Neuron (in vitro differentiated cells): Measurements from ENCODE around the gene AIFM1.

ENCODE experiments used
- H2AFZ ChIP-seq: one replicate; pipeline ENCODE4 v1.6.1; 2013; ENCODE audit warnings: low read depth, mild to moderate bottlenecking, inconsistent platforms, low read length, moderate library complexity
- H3K27me3 ChIP-seq: one replicate; pipeline ENCODE4 v1.6.1; 2013; ENCODE audit warnings: low read length; ENCODE audit not compliant: insufficient read depth
- H3K36me3 ChIP-seq: one replicate; pipeline ENCODE4 v1.6.1; 2013; ENCODE audit warnings: low read length; ENCODE audit not compliant: insufficient read depth
- H3K4me1 ChIP-seq: one replicate; pipeline ENCODE4 v1.6.1; 2013; ENCODE audit warnings: low read length; ENCODE audit not compliant: insufficient read depth
- H3K4me3 ChIP-seq: 2 replicates; pipeline ENCODE4 v1.5.1; 2013; ENCODE audit warnings: mild to moderate bottlenecking, low read length, moderate library complexity
- H3K9me3 ChIP-seq: one replicate; pipeline ENCODE4 v1.6.1; 2013; ENCODE audit warnings: low read length

The AIFM1 gene

GRCh38 chrX:130162094-130162735, 3.4 kb downstream of the AIFM1 start:
- Histone ChIP-seq H3K36me3 (peaks cover 3% of the 10 kb centered on the region), H3K4me3 (no peak overlapping the region), H3K27me3 (no peaks in the 10 kb centered on the region), H2AFZ (no peak overlapping the region), H3K4me1 (no peaks in the 10 kb centered on the region), H3K9me3 (no peaks in the 10 kb centered on the region)

DNA sequence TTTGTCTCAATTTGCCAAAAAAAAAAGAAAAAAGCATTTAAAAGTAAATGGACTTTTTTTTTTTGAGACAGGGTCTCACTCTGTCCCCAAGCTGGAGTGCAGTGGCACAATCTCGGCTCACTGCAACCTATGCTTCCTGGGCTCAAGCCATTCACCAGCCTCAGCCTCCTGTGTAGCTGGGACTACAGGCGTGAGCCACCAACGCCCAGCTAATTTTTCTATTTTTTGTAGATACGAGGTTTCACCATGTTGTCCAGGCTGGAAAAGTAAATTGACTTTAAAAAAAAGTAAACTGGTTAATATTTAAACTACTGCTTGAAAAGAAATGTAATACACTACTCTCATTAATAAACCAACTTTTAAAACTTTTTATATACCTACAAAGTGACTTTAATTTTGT, 5.9 kb downstream of the AIFM1 start:
- Histone ChIP-seq H3K27me3 (no peaks in the 10 kb centered on the region), H3K36me3 (peaks cover 9% of the 10 kb centered on the region), H3K4me3 (no peak overlapping the region), H3K9me3 (no peaks in the 10 kb centered on the region), H3K4me1 (no peaks in the 10 kb centered on the region), H2AFZ (no peak overlapping the region)

DNA sequence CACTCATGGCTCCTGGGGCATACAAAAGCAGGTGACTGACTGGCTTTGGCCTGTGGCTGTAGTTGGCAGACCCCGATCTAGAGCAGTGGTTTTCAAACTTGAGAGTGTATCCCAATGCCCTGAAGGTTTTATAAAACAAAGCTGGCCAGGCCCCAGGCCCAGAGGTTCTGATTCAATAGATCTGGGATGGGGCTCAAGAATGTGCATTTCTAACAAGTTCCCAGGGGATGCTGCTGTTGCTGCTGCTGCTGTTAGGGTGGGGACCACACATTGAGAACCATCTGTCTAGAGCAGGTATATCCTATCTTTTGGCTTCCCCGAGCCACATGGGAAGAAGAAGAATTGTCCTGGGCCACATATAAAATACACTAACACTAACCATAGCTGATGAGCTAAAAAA, 7.3 kb downstream of the AIFM1 start:
- no peaks in the 10 kb centered on the region for H3K4me1 ChIP-seq

DNA sequence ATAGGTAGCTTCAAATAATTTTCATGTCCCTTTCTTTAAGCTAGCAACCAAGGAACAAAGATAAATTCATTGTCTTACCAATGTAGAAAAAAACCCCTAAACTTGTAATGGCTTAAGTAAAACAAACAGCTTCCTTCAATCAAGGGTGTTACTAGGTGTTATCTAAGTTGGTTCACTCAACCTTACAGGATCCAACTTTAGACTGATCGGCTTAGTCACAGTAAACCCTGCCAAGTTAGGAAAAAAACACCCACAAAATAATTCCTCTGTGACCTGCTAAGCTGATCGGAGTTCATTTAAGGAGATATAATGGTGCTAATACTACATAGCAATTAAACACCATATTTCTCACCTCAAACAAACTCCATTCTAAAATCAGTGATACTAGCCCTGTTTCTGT, 10.1 kb downstream of the AIFM1 start:
- no peak overlapping the region for H3K4me3 ChIP-seq
- peaks cover 6% of the 10 kb centered on the region for H3K36me3 ChIP-seq
- no peaks in the 10 kb centered on the region for H3K27me3 ChIP-seq
- no peaks in the 10 kb centered on the region for H3K4me1 ChIP-seq
- no peaks in the 10 kb centered on the region for H3K9me3 ChIP-seq
- no peak overlapping the region for H2AFZ ChIP-seq

More for the DNA sequence above, 7.3 kb downstream of the AIFM1 start:
- Histone ChIP-seq H3K9me3 (no peaks in the 10 kb centered on the region), H3K4me3 (no peak overlapping the region), H2AFZ (no peak overlapping the region), H3K27me3 (no peaks in the 10 kb centered on the region), H3K36me3 (peaks cover 8% of the 10 kb centered on the region)

DNA sequence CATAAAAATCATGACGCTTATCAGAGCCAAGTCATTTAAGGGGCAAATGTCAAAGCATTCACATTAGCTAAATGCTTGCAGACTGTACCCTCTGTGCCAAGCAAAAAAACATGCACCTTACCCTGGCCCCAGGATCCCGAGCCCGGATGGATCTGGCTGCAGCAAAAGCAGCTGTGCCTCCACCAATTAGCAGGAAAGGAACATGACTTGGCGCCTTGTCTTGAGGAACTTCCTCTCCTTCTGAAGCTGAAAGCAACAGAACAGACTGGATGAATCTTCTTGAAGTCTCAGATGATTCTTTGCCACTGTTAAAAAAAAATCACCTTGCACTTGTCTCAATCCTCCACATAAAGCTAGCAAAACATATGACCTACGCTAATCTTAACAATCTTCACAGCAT, 18.0 kb downstream of the AIFM1 start:
- H2AFZ ChIP-seq: no peak overlapping the region
- H3K4me3 ChIP-seq: no peak overlapping the region
- H3K9me3 ChIP-seq: no peaks in the 10 kb centered on the region
- H3K4me1 ChIP-seq: no peaks in the 10 kb centered on the region
- peaks cover 34% of the 10 kb centered on the region for H3K36me3 ChIP-seq
- no peaks in the 10 kb centered on the region for H3K27me3 ChIP-seq

- peaks cover 45% of the 10 kb centered on the region for H3K36me3 ChIP-seq
Measured at GRCh38 chrX:130145123-130145522, 20.5 kb downstream of the AIFM1 start.

GRCh38 chrX:130144509-130144908, 21.1 kb downstream of the AIFM1 start:
- Histone ChIP-seq H3K4me3 (no peak overlapping the region), H3K9me3 (no peaks in the 10 kb centered on the region), H2AFZ (no peak overlapping the region), H3K4me1 (no peaks in the 10 kb centered on the region), H3K36me3 (peaks cover 42% of the 10 kb centered on the region), H3K27me3 (no peaks in the 10 kb centered on the region)

More at GRCh38 chrX:130145123-130145522, 20.5 kb downstream of the AIFM1 start:
- Histone ChIP-seq H3K4me1 (no peaks in the 10 kb centered on the region), H2AFZ (no peak overlapping the region), H3K27me3 (no peaks in the 10 kb centered on the region), H3K4me3 (no peak overlapping the region), H3K9me3 (no peaks in the 10 kb centered on the region)

DNA sequence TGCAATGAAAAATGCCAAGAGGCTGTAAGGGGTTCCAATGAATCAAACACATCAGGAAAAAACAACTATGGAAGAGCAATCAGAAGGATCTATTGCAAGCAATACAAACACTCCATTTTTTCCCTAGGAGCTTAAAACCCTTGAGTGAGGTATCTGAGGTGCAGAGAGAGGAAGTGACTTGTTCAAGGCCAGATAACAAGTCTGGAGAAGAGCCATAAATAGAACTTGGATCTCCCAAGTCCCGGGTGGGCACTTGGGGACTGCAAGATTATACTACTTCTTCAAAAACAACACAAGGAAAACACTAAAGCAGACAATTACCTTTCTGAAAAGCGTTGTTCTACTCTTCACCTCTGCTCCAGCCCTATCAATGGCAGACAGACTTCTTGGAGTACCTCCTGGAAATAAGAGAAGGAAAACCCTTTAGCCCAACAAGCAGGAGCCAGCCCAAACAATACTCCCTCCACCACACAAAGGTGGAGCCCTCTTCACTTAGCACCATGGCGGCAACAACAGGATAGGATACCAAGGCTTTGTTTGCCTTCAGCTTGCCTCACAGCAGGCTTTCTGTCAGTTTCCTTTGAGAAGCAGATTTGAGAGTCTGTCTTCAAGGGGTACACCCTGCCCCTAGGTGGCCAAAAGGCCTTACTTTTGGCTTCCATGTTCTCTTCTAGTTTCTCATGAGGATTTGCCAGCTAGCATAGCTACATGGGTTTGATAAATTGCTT, 26.0 kb downstream of the AIFM1 start:
- Histone ChIP-seq H3K4me1 (no peaks in the 10 kb centered on the region), H3K27me3 (no peaks in the 10 kb centered on the region), H3K9me3 (no peaks in the 10 kb centered on the region), H3K36me3 (peaks cover 48% of the 10 kb centered on the region), H3K4me3 (no peak overlapping the region), H2AFZ (no peak overlapping the region)

DNA sequence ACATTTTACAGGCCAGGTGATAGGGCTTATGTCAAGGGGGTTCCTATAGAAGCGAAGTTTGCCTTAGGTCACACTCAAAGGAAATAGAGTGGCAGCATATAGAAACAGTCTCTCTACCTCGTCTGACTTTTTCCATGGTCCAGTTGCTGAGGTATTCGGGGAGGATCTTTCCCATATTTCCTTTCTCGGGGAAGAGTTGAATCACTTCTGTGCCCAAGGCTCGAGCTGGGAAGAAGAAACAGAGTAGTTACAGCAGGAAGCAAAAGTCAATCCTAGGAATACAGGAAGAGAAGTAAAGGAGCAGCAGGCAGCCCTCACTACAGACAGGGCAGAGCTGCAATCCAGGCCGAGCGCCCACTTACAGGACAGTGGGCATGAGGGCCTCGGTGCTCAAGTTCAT, 28.7 kb downstream of the AIFM1 start:
- peaks cover 45% of the 10 kb centered on the region for H3K36me3 ChIP-seq
- no peaks in the 10 kb centered on the region for H3K4me1 ChIP-seq
- H3K27me3 ChIP-seq: no peaks in the 10 kb centered on the region
- no peak overlapping the region for H3K4me3 ChIP-seq
- H2AFZ ChIP-seq: no peak overlapping the region
- no peaks in the 10 kb centered on the region for H3K9me3 ChIP-seq

DNA sequence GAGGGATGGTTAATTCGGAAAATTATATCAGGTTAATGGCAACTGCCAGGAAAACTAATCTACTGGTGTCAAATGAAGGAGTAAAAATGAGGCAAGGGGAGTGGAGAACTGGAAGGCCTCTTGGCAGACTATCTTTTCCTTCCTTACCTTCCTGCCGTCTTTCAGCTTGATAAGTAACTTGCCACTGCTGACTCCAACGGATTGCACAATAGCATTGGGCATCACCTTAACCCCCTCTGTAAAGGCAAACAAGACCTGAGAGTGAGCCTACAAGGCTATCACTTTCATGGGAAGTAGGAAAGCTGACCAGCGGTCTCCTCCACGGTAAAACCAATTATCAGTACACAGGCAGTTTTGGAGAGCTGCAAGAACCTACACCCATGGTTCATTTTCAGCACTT, 29.1 kb downstream of the AIFM1 start:
- Histone ChIP-seq H3K4me1 (no peaks in the 10 kb centered on the region), H3K4me3 (no peak overlapping the region), H3K27me3 (no peaks in the 10 kb centered on the region), H2AFZ (no peak overlapping the region), H3K36me3 (peaks cover 44% of the 10 kb centered on the region), H3K9me3 (no peaks in the 10 kb centered on the region)

DNA sequence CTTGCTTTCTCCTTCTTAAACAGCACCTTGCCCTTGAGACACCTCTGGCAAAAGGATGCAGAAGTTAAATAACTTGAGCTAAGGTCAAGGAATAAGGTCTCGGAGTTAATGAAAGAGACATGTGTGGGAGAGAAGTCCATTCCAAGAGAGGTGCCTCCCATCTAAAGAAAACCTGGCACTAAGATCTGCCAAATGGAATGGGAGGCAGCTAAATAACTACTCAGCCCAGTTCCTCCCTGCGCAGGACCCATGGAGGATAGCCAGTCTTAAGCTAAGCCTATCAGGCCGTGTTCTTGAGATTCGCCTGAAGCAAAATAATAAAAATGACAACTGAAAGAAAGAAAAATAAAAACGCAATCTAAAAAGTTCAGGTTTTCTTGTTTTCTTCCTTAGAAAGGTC, 34.7 kb downstream of the AIFM1 start:
- Histone ChIP-seq H3K9me3 (no peaks in the 10 kb centered on the region), H3K27me3 (no peaks in the 10 kb centered on the region), H2AFZ (no peak overlapping the region), H3K36me3 (peaks cover 48% of the 10 kb centered on the region), H3K4me3 (no peak overlapping the region), H3K4me1 (no peaks in the 10 kb centered on the region)

DNA sequence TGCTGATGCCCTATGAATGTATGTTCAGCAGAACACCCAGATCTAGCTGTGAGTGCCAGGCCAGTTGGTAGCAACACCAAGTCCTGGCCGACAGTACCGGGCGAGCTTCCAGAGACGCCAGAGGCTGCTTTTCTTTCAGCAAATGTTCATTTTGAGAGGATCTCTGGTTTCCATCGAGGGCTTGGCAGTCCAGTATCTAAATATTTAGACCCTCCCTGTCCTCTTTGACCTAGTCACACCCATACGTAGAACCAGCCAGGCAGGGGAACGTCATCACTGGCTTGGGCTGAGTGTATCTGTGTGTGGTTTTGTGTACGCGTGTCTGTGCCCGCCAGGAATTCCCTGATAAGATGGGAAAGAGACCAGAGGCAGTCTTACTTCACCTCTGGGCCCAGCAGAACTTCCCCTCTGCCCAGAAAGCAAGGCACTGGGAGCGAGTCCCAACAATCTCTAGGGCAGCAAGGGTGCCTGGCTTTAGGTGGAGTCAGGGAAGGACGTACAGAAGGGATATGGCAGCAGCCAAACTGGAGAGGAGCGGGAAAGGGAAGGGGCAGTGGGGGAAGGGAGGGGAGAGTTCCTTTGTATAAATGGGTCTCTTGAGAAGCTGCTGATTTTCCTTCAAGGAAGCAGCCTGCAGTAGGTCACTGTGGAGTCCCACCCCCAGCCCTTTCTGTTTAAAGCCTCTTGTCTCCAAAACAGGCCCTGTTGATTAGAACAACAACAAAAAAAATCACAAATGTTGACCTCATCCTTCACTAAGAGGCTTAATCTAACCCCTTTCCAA, 40.4 kb downstream of the AIFM1 start:
- H2AFZ ChIP-seq: no peak overlapping the region
- H3K36me3 ChIP-seq: peaks cover 17% of the 10 kb centered on the region
- H3K27me3 ChIP-seq: no peaks in the 10 kb centered on the region
- H3K4me3 ChIP-seq: no peak overlapping the region
- H3K9me3 ChIP-seq: no peaks in the 10 kb centered on the region
- H3K4me1 ChIP-seq: no peaks in the 10 kb centered on the region

DNA sequence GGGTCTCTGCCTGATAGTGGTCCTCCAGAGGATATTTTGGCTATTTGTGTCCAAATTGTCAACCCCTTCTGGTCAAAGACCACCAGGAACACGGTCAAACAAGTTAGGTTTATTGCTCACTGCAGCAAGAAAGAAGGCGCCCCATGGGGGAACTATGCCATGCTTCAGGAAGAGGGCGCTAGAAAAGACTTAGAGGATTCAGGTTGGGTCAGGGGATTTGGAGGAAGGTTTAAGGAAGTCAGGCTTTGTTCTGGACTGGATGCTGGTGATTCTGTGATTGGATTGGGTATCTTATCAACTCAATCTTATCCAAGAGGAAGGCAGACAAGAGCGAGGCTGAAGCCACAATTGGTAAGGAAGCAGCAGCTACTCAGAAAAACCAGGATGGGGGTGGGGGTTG, 41.1 kb downstream of the AIFM1 start:
- Histone ChIP-seq H3K27me3 (no peaks in the 10 kb centered on the region), H2AFZ (no peak overlapping the region), H3K9me3 (no peaks in the 10 kb centered on the region), H3K4me1 (no peaks in the 10 kb centered on the region), H3K36me3 (peaks cover 10% of the 10 kb centered on the region), H3K4me3 (no peak overlapping the region)
